ENCODE data around the gene C16orf89.

The C16orf89 gene

GRCh38 chr16:5003211-5003610 is 62.5 kb downstream of the C16orf89 start:
- no peak for DNase-seq

- DNase-seq, result no peak
Measured at GRCh38 chr16:5002699-5003143, 63.0 kb downstream of the C16orf89 start.

- DNase-seq, result no peak
Measured at GRCh38 chr16:5001986-5002385, 63.8 kb downstream of the C16orf89 start.

- DNase-seq, result no peak
Measured at GRCh38 chr16:5001571-5001970, 64.2 kb downstream of the C16orf89 start.

GRCh38 chr16:5000573-5001001 is 65.2 kb downstream of the C16orf89 start:
- no peak for DNase-seq

- no peak for DNase-seq
Measured at GRCh38 chr16:4994719-4995434, 70.9 kb downstream of the C16orf89 start.

Data from right kidney (tissue), 1 donor.